BJ (cell line): ENCODE measurements around the gene ALG12. TPM values are rescaled to one million over a fixed set of nuclear protein-coding genes. Genes with fewer than 3 reads are reported as not detected.

Experiments used
- CTCF ChIA-PET: fragments of 350-600 bp; formaldehyde crosslinking; extraction: SDS; loops from one replicate; lab custom pipeline; 2021; ENCODE audit warnings: antibody characterized with exemption, inconsistent platforms; lab: Yijun Ruan, JAX
- POLR2A ChIA-PET: fragments of 300-600 bp; sonication (Branson Sonifier 250); formaldehyde crosslinking; extraction: SDS; loops from one replicate; lab custom pipeline; 2021; ENCODE audit warnings: antibody characterized with exemption; lab: Charles Lee
- DNase-seq: peaks from one replicate; pipeline ENCODE4 v3.0.0-alpha.2; 2011; ENCODE audit warnings: low read depth
- H3K27me3 ChIP-seq: 2 replicates; pipeline ENCODE4 v1.6.0; 2011; ENCODE audit warnings: low read length; ENCODE audit not compliant: control insufficient read depth, insufficient read depth
- H3K36me3 ChIP-seq: 2 replicates; pipeline ENCODE4 v1.5.1; 2011; ENCODE audit warnings: low read length; ENCODE audit not compliant: control insufficient read depth, insufficient read depth
- H3K4me3 ChIP-seq: 2 replicates; pipeline ENCODE4 v1.5.1; 2011; ENCODE audit warnings: low read depth, mild to moderate bottlenecking, control low read depth, low read length
- polyA plus RNA-seq: library from polyadenylated mRNA; depleted of rRNA; stranded (reverse); fragments of >200 nt; gene quantifications from 2 replicates; pipeline ENCODE4 v1.2.3, GENCODE V29; 2011
- TF ChIP-seq, protein P1 (sequence below): IDR thresholded peaks from 2 replicates; pipeline ENCODE4 v1.5.1; 2011; ENCODE audit warnings: low read depth, mild to moderate bottlenecking, control low read depth, inconsistent platforms, low read length, moderate library complexity; ENCODE audit not compliant: insufficient read depth

ALG12 gene
- polyA plus RNA-seq, 1 experiment = 7.9 TPM

DNA sequence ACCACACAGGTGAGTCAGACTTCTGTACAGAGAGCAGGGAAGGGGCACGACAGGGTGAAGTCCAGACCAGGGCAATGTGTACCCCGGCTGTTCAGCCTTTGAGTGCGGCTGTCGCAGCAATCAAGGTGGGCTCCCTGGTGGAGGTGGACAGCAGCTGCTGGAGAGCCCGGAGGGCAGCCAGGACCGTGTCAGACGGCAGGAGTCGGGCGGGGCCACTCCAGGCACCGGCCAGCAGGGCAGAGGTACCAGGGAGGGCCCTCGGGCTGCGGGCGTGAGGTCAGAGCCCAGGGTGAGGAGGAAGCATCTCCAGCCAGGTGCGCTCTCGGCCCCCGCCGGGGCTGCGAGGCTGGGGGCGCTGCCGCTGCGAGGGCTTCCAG lies 41.5 kb upstream of the ALG12 start:
- POLR2A ChIA-PET = no interaction called here
- CTCF ChIA-PET = interaction anchor here (1.5 kb wide), 1 partner anchor 26 kb away, joined by 4 read pairs; no protein-coding TSS in a partner anchor
- no peak for DNase-seq
- H3K36me3 ChIP-seq = peaks cover 22% of the 10 kb centered on the region
- H3K27me3 ChIP-seq = no peaks in the 10 kb centered on the region
- peak overlapping the region; percentile 90 for H3K4me3 ChIP-seq
- TF ChIP-seq, protein P1, sequence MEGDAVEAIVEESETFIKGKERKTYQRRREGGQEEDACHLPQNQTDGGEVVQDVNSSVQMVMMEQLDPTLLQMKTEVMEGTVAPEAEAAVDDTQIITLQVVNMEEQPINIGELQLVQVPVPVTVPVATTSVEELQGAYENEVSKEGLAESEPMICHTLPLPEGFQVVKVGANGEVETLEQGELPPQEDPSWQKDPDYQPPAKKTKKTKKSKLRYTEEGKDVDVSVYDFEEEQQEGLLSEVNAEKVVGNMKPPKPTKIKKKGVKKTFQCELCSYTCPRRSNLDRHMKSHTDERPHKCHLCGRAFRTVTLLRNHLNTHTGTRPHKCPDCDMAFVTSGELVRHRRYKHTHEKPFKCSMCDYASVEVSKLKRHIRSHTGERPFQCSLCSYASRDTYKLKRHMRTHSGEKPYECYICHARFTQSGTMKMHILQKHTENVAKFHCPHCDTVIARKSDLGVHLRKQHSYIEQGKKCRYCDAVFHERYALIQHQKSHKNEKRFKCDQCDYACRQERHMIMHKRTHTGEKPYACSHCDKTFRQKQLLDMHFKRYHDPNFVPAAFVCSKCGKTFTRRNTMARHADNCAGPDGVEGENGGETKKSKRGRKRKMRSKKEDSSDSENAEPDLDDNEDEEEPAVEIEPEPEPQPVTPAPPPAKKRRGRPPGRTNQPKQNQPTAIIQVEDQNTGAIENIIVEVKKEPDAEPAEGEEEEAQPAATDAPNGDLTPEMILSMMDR = no peak

DNA sequence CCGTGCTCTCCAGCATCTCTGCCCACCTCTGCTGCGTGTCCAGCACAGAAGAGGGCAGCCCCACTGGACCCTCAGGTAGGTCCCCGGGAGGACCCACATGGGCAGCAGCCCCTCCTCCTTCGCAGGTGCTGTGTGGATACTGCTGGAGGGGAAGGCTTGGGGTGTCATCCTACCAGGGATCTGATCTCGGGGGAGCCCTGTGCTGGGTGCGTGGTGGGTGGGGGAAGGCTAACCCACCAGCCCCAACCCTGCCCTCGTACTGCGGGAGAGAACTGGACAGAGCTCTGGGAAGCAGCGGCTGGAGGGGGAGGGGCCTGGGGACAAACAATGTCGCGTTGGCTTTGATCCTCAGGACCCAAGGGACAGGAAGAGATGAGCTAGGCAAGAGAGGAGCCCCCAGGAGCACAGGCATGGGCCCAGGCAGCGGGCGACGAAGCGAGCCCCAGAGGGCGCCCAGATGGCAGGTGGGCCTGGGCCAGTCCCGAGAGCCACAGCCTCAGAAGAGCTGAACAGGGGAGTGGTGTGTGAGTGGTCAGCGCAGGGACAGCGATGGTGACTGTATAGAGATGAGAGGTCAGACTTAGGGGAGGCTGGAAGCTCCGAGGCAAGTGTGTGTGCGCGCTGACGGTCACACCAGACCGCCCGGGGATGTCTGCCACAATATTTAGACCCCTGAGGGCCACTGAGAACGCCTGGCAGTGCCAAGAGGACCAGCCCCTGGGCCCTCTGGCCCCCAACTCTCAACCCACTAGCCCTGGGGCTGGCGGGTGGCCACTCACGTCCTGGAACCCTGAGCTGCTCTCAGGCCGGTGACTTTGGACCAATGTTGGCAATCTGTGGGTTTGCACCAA lies 40.9 kb upstream of the ALG12 start:
- no peaks in the 10 kb centered on the region for H3K27me3 ChIP-seq
- CTCF ChIA-PET = no interaction called here
- peak overlapping the region; percentile 90 for H3K4me3 ChIP-seq
- peaks cover 18% of the 10 kb centered on the region for H3K36me3 ChIP-seq
- POLR2A ChIA-PET = no interaction called here
- no peak for DNase-seq
- TF ChIP-seq, protein P1 = no peak

DNA sequence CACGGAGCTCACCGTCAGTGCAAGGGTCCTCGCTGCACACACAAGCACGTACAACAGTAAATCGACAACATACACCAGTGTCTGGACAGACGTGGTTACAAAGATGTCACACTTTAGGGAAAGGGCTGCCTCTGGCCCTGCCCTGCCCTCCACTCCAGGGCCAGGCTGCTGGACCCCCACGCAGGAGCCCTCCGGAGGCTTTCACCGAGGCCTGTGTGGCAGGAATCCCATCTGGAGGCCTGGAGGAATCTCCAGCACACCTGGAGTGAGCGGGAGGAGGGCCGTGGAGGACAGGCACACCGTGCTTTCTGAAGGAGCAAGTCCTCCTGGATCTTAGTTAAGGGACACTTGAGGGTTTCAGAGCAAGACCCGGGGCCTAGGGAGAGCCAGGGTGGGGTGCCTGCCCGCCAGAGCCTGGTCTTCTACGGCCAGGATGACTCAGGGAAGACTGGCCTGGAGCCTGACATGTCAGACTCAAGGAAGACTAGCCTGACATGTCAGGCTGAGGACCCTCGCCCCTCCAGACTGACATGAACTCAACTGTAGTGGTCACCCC lies 40.2 kb upstream of the ALG12 start:
- TF ChIP-seq, protein P1 = no peak
- Histone ChIP-seq H3K27me3 (no peaks in the 10 kb centered on the region), H3K36me3 (peaks cover 13% of the 10 kb centered on the region), H3K4me3 (no peak overlapping the region)
- DNase-seq = no peak
- ChIA-PET CTCF (interaction anchor here (1.2 kb wide), 1 partner anchor 28 kb away, joined by 3 read pairs; no protein-coding TSS in a partner anchor), POLR2A (no interaction called here)

DNA sequence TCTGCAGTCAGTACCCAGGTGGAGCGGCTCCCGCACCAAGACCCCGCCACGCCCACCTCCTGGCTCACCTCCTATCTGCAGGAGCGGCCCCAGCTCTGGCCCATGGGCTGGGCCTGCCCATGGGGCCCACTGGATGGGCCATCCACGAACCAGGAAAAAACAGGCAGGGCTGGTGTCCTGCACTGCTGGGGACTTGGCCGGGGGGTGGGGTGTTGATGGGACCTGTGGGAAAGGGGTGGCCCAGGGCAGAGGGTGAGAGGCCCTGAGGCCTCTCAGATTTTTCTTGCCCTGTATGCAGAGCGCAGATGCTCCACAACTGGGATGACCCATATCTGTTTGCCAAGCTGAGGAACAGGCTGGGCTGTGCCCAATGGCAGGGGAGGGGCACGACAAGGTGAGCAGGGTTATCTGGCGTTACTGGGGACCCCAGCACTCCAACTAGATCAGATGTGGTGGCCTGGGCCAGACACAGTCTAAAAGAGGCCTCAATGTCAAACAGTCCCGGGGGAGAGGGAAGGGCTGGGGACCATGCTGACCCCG lies 39.7 kb upstream of the ALG12 start:
- ChIA-PET POLR2A (no interaction called here), CTCF (interaction anchor here (1.2 kb wide), 1 partner anchor 27 kb away, joined by 3 read pairs; no protein-coding TSS in a partner anchor)
- TF ChIP-seq, protein P1 = no peak
- Histone ChIP-seq H3K27me3 (no peaks in the 10 kb centered on the region), H3K36me3 (peaks cover 8% of the 10 kb centered on the region), H3K4me3 (no peak overlapping the region)
- DNase-seq = no peak
